Measurements from ENCODE around the gene FRS3.
A peak's percentile ranks its signal among the peaks of the same experiment; 100 is the strongest.

The FRS3 gene

DNA sequence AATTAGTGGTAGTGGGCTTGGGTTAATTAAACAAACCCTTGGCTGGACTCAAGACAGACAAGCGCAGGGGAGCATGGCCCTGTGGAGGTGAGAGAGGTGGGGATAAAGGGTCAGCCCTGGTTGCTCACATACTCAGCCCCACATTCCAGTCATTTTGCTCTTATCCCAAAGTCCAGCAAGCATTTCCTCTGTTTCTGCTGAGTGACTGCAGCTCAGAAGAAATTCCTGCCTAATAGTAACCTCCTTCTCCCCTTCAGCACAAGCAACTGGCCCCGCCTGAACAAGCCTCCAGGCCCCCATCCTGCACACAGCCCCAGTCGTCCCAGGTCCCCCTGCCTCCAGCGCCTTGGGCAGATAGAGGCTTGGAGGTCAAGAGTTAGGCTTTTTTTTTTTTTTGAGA lies 40.7 kb downstream of the FRS3 start:
- Histone ChIP-seq H3K9me3 (ENCODE audit: low read length) (no peaks in the 10 kb centered on the region), H3K36me3 (ENCODE audit: insufficient read depth, low read length) (no peaks in the 10 kb centered on the region), H2AFZ (ENCODE audit: low read depth, low read length) (no peak overlapping the region), H3K27me3 (ENCODE audit: insufficient read depth, low read length) (peaks cover 19% of the 10 kb centered on the region), H3K4me3 (ENCODE audit: low read length) (no peak overlapping the region), H3K4me1 (ENCODE audit: insufficient read depth, low read length) (peaks cover 5% of the 10 kb centered on the region)

DNA sequence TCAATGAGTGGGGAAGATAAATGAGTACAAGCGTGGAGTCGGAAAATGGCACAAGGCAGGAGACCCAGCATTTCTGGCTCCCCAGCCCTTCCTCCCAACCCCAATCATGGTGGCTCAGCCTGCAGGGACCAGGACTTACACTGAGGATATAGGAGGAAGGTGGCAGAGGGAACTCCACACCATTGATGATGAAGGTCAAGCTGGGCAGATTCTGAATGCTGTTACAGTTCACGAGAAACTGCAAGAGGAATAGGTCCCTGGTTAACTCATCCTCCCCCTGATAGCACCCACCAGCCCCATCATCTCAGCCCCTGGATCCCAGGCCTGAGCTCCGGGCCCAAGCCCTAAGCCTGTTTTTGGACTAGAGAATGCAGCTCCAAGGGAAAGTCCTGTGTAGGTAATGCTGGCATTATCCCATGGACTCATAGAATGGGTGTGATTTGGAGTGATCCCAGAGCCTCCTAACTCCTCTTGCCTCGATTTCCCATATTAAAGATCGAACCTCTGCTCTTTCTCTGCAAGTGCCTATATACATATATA lies 42.0 kb downstream of the FRS3 start:
- Histone ChIP-seq H3K36me3 (ENCODE audit: insufficient read depth, low read length) (no peaks in the 10 kb centered on the region), H2AFZ (ENCODE audit: low read depth, low read length) (no peak overlapping the region), H3K9me3 (ENCODE audit: low read length) (no peaks in the 10 kb centered on the region), H3K4me1 (ENCODE audit: insufficient read depth, low read length) (peaks cover 8% of the 10 kb centered on the region), H3K4me3 (ENCODE audit: low read length) (no peak overlapping the region), H3K27me3 (ENCODE audit: insufficient read depth, low read length) (peaks cover 28% of the 10 kb centered on the region)

DNA sequence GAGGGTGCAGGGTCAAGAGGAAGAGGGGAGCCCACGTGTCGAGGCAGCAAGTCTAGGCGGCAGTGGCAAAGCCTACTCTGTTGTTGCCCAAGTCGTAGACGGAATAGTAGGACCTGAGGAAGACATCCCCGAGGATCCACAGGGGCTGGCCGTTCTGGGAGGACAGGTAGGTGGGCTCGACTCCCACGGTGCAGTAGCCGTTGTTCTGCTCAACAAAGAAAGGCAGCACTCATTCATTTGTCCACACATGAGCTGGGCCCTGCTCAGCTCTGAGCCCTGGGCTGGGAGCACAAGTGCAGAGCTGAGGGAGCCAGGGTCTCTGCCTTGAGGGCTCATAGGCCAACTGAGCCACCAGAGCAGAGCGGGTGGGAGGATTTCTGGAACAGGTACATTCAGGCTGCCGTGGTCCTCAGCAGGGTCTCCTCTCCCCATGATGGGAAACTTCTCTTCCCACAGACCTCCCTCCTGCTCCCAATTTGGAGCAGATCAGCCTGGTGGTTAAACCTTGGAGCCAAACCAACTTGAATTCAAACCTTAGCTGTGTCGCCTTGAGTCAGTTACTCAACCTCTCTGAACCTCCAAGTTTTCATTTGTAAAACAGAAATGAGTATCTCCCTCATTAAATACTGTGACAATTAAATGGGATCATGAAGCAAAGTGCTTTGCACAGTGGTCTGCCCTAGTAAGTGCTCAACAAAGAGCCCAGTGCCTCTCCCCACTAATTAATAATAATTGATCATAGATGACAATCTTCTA lies 42.7 kb downstream of the FRS3 start:
- Histone ChIP-seq H3K9me3 (ENCODE audit: low read length) (no peaks in the 10 kb centered on the region), H3K4me1 (ENCODE audit: insufficient read depth, low read length) (peaks cover 8% of the 10 kb centered on the region), H3K4me3 (ENCODE audit: low read length) (no peak overlapping the region), H3K27me3 (ENCODE audit: insufficient read depth, low read length) (peaks cover 32% of the 10 kb centered on the region), H2AFZ (ENCODE audit: low read depth, low read length) (no peak overlapping the region), H3K36me3 (ENCODE audit: insufficient read depth, low read length) (no peaks in the 10 kb centered on the region)

DNA sequence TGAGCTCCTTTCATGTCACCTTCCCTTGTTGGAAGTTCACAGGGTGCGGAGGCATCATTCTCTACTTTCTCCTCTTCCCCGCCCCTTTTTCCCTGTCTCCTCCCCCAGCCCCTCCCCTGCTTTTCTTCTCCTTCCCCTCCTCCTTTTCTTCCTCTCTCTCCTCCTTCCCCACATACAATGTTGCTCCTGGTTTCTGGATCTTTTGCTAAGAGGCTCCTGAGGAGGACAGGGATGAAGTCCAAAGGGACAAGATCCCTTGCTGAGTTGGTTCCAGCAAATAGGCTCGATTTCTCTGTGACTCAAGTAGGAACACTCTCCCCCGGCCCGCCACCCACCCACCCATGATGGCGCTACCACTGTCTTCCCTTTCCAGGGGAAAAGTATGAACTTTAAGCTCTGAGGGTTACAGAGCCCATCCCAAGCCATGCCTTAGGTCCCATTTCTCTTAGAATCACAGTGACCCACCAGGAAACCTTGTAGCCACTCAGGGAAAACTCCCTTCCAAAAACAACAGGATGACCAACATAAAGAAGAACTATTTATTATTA lies 43.4 kb downstream of the FRS3 start:
- Histone ChIP-seq H2AFZ (ENCODE audit: low read depth, low read length) (no peak overlapping the region), H3K4me3 (ENCODE audit: low read length) (no peak overlapping the region), H3K27me3 (ENCODE audit: insufficient read depth, low read length) (peaks cover 32% of the 10 kb centered on the region), H3K36me3 (ENCODE audit: insufficient read depth, low read length) (no peaks in the 10 kb centered on the region), H3K9me3 (ENCODE audit: low read length) (no peaks in the 10 kb centered on the region), H3K4me1 (ENCODE audit: insufficient read depth, low read length) (peaks cover 8% of the 10 kb centered on the region)

- Histone ChIP-seq H3K27me3 (ENCODE audit: insufficient read depth, low read length) (peaks cover 33% of the 10 kb centered on the region), H3K9me3 (ENCODE audit: low read length) (no peaks in the 10 kb centered on the region), H3K36me3 (ENCODE audit: insufficient read depth, low read length) (no peaks in the 10 kb centered on the region), H3K4me3 (ENCODE audit: low read length) (peak within 1 kb of the TSS; percentile 39), H3K4me1 (ENCODE audit: insufficient read depth, low read length) (peaks cover 8% of the 10 kb centered on the region), H2AFZ (ENCODE audit: low read depth, low read length) (peak within 1 kb of the TSS; percentile 76)
These were observed 44.1 kb downstream of the FRS3 start, which contains the start of gene TFEB for GRCh38 chr6:41735427-41736185. Gene TFEB (minus strand): TSS chr6:41735608. CDS start chr6:41691213, 44,395 bp downstream.

DNA sequence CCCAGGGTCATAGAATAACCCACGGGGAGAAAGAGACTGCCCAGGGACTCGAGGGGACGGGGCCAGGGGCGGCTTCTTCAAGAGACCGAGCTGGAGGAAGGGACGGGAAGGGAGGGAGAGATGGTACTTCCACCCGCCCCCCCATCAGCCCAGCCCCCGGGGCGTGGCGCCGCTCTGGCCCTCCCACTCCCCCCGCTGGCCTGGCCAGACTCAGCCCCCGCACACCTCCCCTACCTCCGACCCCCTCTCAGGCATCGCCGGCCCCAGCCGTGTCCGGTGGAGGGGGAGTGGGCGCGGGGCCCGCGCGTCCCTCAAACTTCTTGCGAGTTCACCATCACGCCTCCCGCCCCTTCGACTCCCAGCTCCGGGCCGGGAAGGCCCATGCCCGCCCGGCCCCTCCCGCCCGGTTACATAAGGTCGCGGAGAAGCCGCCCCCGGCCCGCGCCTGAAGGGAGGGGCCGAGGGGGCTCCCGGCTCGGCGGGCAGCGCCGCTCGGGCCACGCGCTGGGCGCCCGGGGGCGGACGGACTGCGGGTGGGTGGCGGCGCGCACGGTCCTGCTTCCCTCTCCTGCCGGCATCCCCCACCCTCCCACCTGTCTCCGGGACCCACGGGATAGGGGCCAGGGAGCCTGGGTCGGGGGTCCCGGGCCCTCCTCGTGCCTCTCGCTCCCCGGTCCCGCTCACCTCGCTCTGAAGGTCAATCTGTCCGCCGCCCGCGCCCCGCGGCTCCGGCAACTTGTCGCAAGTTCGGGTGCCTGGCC lies 44.9 kb downstream of the FRS3 start:
- peak overlapping the region; percentile 76 for H2AFZ ChIP-seq (ENCODE audit: low read depth, low read length)
- H3K4me1 ChIP-seq (ENCODE audit: insufficient read depth, low read length): peaks cover 8% of the 10 kb centered on the region
- peak overlapping the region; percentile 39 for H3K4me3 ChIP-seq (ENCODE audit: low read length)
- H3K36me3 ChIP-seq (ENCODE audit: insufficient read depth, low read length): no peaks in the 10 kb centered on the region
- peaks cover 33% of the 10 kb centered on the region for H3K27me3 ChIP-seq (ENCODE audit: insufficient read depth, low read length)
- no peaks in the 10 kb centered on the region for H3K9me3 ChIP-seq (ENCODE audit: low read length)

DNA sequence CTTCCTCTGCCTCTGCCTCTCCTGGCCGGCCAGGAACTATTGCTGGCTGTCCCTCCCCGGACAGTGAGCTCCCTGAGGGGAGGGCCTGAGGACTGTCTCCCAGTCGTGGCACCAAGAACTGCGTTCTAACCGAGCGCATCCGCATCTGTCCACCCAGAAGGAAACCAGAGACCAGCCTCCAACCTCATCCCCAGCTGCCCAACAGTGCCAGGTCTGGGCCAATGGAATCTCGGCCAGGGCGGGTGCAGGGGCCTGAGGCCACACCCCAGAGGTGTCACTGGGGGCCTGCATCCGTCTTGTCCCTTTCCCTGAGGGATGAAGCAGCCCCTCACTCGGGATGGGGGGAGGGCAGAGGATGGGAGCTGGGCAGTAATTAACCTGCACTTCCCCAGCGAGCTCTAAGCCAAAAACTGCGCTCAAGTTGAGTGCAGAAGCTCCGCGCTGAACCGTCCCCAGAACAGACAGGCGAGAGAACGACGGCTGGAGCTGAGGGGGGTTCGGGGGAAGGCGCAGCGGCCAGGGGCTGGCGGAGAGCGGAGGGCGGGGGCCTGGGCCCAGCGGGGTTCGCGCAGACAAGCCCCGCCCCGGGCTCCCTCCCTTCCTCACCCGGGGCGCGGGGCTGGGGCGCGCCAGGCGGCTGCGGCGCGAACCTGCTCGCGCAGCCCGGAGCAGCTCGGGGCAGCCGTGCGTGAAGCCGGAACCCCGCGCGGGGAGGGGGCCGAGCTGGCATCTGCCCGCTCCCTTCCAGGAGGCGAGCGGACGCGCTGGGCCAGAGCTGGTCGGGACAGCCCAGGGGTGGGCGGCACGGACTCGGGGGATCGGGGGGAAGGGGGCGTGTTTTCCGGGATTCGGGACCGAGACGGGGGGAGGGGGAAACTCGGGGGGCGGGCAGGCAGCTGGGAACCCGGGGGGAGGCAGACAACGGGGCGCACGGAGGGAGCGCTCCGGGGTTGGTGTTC lies 45.7 kb downstream of the FRS3 start:
- Histone ChIP-seq H3K9me3 (ENCODE audit: low read length) (no peaks in the 10 kb centered on the region), H3K27me3 (ENCODE audit: insufficient read depth, low read length) (peaks cover 39% of the 10 kb centered on the region), H2AFZ (ENCODE audit: low read depth, low read length) (peak overlapping the region; percentile 52), H3K4me1 (ENCODE audit: insufficient read depth, low read length) (peaks cover 8% of the 10 kb centered on the region), H3K4me3 (ENCODE audit: low read length) (peak overlapping the region; percentile 39), H3K36me3 (ENCODE audit: insufficient read depth, low read length) (no peaks in the 10 kb centered on the region)

- no peaks in the 10 kb centered on the region for H3K9me3 ChIP-seq (ENCODE audit: low read length)
- no peaks in the 10 kb centered on the region for H3K36me3 ChIP-seq (ENCODE audit: insufficient read depth, low read length)
- H2AFZ ChIP-seq (ENCODE audit: low read depth, low read length): no peak overlapping the region
- H3K4me3 ChIP-seq (ENCODE audit: low read length): no peak overlapping the region
- H3K27me3 ChIP-seq (ENCODE audit: insufficient read depth, low read length): peaks cover 39% of the 10 kb centered on the region
- peaks cover 8% of the 10 kb centered on the region for H3K4me1 ChIP-seq (ENCODE audit: insufficient read depth, low read length)
These were observed 46.4 kb downstream of the FRS3 start for GRCh38 chr6:41733360-41733706.

DNA sequence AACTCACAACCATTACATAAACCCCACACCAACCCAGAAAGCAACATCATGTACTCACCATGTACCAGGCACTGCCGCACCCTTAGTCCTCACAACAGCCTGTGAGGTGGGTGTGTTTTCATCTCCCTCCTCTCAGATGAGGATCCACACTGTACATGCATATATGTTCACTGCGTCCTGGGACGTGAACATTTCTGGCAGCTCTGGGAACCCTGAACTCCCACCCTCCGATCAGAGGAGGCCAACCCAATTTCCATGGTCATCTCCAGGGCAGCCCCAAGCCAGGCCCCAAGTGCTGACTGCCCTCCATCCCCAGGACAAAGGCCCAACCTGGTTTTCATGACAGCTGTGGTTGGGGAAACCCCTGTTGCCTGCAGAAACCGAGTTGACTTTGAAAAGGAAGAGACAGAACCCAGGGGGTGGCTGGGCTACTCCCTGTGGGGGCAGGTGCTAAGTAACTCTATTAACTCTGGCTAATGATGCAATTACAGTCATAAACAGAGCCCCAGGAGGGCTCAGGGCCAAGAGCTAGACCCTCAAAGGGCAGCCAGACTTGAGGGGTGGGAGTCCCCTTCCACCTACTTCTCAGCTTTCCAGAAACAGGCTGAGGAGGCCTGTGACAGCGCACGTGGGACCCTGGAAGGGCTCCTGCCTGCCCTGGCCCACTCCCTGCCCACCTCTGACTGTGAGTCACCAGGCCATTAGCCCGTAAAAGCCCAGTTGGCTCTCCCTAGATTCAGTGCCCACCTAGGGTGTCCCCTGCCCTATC lies 46.9 kb downstream of the FRS3 start:
- Histone ChIP-seq H3K36me3 (ENCODE audit: insufficient read depth, low read length) (no peaks in the 10 kb centered on the region), H3K9me3 (ENCODE audit: low read length) (no peaks in the 10 kb centered on the region), H3K4me3 (ENCODE audit: low read length) (no peak overlapping the region), H3K4me1 (ENCODE audit: insufficient read depth, low read length) (peaks cover 8% of the 10 kb centered on the region), H3K27me3 (ENCODE audit: insufficient read depth, low read length) (peaks cover 44% of the 10 kb centered on the region), H2AFZ (ENCODE audit: low read depth, low read length) (no peak overlapping the region)

DNA sequence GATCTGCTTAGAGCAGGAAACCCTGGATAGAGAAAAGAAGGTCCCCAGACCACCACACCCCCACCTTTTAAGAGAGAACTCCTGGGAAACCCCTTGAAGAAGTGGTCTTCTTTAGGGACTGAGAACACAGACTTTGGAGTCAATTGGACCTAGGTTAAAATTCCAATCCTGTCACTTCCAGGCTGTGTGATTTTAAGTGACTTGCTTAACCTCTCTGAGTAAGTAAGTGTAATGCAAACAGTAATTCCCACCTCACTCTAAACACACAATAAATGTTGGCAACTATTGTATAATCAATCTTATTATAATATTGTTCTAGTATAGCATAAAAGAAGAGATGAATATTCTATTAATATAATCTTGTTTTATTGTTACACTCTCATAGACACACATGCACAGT lies 47.6 kb downstream of the FRS3 start:
- no peaks in the 10 kb centered on the region for H3K36me3 ChIP-seq (ENCODE audit: insufficient read depth, low read length)
- H3K9me3 ChIP-seq (ENCODE audit: low read length): no peaks in the 10 kb centered on the region
- peaks cover 8% of the 10 kb centered on the region for H3K4me1 ChIP-seq (ENCODE audit: insufficient read depth, low read length)
- no peak overlapping the region for H2AFZ ChIP-seq (ENCODE audit: low read depth, low read length)
- no peak overlapping the region for H3K4me3 ChIP-seq (ENCODE audit: low read length)
- H3K27me3 ChIP-seq (ENCODE audit: insufficient read depth, low read length): peaks cover 48% of the 10 kb centered on the region

DNA sequence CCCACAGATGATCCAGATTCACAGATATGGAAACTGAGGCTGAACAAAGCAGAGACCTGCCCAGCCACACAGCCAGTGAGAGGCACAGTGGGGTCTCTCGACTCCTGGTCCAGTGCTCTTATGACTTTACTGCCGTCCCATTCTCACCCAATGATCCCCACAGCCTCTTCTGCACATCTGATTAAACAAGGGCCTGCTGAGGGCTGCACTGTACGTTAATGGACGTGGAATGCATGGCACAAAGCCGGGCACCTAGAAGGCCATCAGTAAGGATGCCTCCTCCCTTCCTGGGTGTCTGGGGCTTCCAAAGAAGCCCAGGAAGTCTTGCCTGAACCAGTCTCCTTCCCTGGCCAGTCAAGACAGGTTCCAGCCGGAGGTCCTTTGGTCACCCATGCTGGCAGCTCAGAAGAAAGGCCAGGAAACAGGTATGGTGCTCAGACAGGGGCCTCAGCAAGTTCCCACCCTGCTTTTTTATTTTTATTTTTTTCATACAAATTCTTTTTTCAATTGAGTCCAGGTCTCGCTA lies 48.1 kb downstream of the FRS3 start:
- Histone ChIP-seq H3K27me3 (ENCODE audit: insufficient read depth, low read length) (peaks cover 51% of the 10 kb centered on the region), H3K4me1 (ENCODE audit: insufficient read depth, low read length) (peaks cover 8% of the 10 kb centered on the region), H3K9me3 (ENCODE audit: low read length) (no peaks in the 10 kb centered on the region), H3K4me3 (ENCODE audit: low read length) (no peak overlapping the region), H3K36me3 (ENCODE audit: insufficient read depth, low read length) (no peaks in the 10 kb centered on the region), H2AFZ (ENCODE audit: low read depth, low read length) (no peak overlapping the region)

All from neuron (in vitro differentiated cells).